NCI-H2196 (cell line): ENCODE data around the gene COPE.

Experiments used
- DNase-seq: peaks from one replicate; lab custom pipeline; 2025; ENCODE audit not compliant: unreplicated experiment; lab: John Stamatoyannopoulos, UW

COPE gene

GRCh38 chr19:18868380-18869022, 50.7 kb downstream of the COPE start:
- DNase-seq: no peak

- no peak for DNase-seq
These were observed 51.4 kb downstream of the COPE start for GRCh38 chr19:18867751-18868150.

- no peak for DNase-seq
These were observed 52.0 kb downstream of the COPE start for GRCh38 chr19:18867199-18867598.

- DNase-seq: no peak
These were observed 52.4 kb downstream of the COPE start for GRCh38 chr19:18866800-18867123.

GRCh38 chr19:18865973-18866799, 53.0 kb downstream of the COPE start:
- DNase-seq: peak; percentile 15

- DNase-seq: no peak
These were observed 53.8 kb downstream of the COPE start for GRCh38 chr19:18865106-18865972.

- no peak for DNase-seq
These were observed 55.3 kb downstream of the COPE start for GRCh38 chr19:18863843-18864362.

- no peak for DNase-seq
These were observed 56.0 kb downstream of the COPE start for GRCh38 chr19:18862976-18863842.

GRCh38 chr19:18861917-18862316, 57.3 kb downstream of the COPE start:
- DNase-seq: no peak

GRCh38 chr19:18861235-18861634, 58.0 kb downstream of the COPE start:
- no peak for DNase-seq

GRCh38 chr19:18860725-18861124, 58.5 kb downstream of the COPE start:
- DNase-seq: no peak

- no peak for DNase-seq
These were observed 58.9 kb downstream of the COPE start for GRCh38 chr19:18860302-18860700.

- DNase-seq: no peak
These were observed 59.4 kb downstream of the COPE start for GRCh38 chr19:18859676-18860301.

GRCh38 chr19:18858906-18859646, 60.1 kb downstream of the COPE start:
- no peak for DNase-seq

- DNase-seq: no peak
These were observed 62.0 kb downstream of the COPE start for GRCh38 chr19:18857223-18857622.

GRCh38 chr19:18856385-18857126, 62.6 kb downstream of the COPE start:
- peak; percentile 41 for DNase-seq

GRCh38 chr19:18855647-18856384, 63.4 kb downstream of the COPE start:
- DNase-seq: no peak

- DNase-seq: no peak
These were observed 64.2 kb downstream of the COPE start for GRCh38 chr19:18854982-18855381.
